Fibroblast of mammary gland (primary cell): Measurements from ENCODE around the gene TIAM2.

Experiments used
- DNase-seq: peaks from one replicate; pipeline ENCODE4 v3.0.0-alpha.2; 2010; ENCODE audit warnings: low read depth
- H3K4me3 ChIP-seq: 2 replicates; pipeline ENCODE4 v1.5.1; 2011; ENCODE audit warnings: low read depth, mild to moderate bottlenecking, low read length, moderate library complexity; ENCODE audit not compliant: control insufficient read depth
- TF ChIP-seq, protein P1 (sequence below): conservative IDR thresholded peaks from 2 replicates; pipeline ENCODE4 v1.5.1; 2011; ENCODE audit warnings: low read depth, low read length, inconsistent platforms; ENCODE audit not compliant: control insufficient read depth, insufficient read depth

The TIAM2 gene

DNA sequence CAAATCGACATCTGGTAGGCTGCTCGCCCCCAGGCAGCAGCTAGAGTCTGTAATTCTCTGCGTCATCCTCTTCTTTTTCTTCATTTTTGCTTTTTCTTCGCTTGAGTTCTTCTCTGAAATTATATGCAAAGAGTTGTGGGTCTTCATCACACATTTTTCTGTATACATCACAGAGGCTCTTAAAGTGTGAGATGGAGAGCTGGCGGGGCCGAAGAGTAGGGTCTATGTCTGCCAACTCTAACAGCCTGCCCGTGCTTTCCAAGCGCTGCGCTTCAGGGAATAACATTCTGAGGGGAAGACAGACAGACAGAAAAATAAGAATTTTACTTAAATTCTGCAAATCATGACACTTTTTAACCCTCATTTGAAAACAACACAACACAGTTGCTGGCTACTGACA lies 262.7 kb downstream of the TIAM2 start:
- no peak overlapping the region for H3K4me3 ChIP-seq
- no peak for DNase-seq
- TF ChIP-seq, protein P1, sequence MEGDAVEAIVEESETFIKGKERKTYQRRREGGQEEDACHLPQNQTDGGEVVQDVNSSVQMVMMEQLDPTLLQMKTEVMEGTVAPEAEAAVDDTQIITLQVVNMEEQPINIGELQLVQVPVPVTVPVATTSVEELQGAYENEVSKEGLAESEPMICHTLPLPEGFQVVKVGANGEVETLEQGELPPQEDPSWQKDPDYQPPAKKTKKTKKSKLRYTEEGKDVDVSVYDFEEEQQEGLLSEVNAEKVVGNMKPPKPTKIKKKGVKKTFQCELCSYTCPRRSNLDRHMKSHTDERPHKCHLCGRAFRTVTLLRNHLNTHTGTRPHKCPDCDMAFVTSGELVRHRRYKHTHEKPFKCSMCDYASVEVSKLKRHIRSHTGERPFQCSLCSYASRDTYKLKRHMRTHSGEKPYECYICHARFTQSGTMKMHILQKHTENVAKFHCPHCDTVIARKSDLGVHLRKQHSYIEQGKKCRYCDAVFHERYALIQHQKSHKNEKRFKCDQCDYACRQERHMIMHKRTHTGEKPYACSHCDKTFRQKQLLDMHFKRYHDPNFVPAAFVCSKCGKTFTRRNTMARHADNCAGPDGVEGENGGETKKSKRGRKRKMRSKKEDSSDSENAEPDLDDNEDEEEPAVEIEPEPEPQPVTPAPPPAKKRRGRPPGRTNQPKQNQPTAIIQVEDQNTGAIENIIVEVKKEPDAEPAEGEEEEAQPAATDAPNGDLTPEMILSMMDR, result no peak

DNA sequence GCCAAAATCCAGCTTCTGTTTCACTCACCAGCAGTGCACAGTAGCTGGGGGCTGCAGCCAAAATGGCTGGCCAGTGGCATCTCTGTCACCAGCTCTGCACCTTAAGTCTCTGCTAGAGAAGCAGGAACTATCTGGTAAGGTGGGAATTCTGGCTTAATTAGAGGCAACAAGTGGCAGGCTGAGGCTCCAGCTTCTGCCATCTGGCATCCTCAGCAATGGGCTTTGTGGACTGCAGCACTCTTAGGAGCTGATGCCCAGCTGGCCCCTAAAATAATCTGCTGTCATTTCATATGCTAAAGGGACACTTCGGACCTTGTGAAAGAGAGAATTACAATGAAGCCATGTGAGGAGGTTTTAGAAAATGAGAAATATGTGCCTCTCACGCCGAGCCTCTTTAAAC lies 264.1 kb downstream of the TIAM2 start:
- TF ChIP-seq, protein P1, result no peak
- DNase-seq, result no peak

DNA sequence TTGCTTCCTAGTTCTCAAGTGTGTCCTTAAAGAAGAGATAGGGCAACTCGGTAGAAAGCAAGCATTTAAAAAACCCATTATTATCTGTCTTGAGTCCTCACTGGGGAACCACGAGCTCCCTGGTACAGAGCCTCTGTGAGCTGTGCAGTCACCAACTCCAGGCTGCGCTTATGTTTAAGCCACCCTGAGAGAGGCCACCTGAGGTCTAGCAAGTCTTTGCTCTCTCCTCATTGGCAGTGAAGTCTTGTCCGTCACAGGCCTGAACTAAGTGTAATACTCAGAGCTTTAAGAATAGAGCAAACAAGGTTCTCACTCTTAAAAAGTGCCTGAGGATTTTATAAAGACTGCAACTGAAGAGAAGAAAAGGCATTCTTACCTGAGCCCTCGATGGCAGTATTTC lies 264.8 kb downstream of the TIAM2 start:
- no peak for DNase-seq
- TF ChIP-seq, protein P1, result no peak
- no peak overlapping the region for H3K4me3 ChIP-seq

More for the DNA sequence above, 264.1 kb downstream of the TIAM2 start:
- H3K4me3 ChIP-seq, result no peak overlapping the region

DNA sequence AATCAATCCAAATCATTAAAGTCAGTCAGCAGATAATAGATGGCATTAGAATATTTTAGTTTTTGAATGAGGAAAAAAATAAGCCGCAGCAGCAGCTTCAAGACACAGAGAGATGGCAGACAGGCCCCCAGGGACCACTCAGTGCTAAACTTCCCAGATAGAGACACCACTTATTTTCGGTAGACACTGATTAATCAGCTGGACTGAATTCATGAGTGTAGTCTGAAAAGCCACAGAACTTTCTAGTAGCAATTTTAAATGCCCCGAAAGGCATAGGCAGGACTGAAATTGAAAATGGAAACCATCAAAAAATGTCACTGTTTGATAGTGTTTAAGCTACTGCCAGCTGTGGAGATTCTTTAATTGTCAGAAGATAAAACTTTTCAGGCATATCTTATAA lies 265.6 kb downstream of the TIAM2 start:
- TF ChIP-seq, protein P1, result no peak
- no peak overlapping the region for H3K4me3 ChIP-seq
- DNase-seq, result no peak

DNA sequence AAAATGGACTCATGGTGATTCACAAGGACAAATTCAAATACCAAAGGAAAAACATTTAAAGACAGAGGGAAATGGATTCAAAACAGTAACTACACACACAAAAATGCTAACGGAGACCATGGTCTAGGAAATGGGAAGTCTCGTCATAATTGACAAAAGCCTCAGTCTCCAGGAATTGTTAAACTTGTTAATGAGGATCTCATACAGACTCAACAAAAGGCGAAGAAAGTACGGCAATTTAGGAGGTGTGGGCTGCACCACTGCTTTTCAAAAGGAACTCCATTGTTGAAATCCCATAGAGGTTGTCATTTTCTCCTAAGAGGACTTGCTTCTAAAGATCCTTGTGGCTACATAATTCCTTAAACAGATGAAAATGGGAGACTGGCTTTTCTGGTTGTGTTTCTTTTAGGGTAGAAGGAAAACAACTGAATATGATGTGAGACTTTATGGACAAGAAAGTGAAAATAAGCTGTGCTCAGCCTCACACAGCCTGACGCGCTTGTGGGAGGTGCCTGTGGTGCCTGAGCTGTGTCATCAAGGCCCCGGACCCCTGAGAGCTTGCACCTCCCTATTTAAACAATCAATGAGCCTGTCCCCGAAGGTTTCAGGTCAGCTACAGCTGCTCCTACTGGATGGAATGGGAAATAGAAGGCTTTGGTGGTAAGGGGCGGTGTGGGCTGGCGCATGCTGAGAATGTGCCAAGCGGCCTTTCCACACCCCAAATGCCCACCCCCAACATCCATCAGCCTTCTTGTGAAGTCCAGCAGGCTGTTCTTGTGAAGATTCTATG lies 266.2 kb downstream of the TIAM2 start:
- DNase-seq, result no peak
- no peak overlapping the region for H3K4me3 ChIP-seq
- TF ChIP-seq, protein P1, result no peak

DNA sequence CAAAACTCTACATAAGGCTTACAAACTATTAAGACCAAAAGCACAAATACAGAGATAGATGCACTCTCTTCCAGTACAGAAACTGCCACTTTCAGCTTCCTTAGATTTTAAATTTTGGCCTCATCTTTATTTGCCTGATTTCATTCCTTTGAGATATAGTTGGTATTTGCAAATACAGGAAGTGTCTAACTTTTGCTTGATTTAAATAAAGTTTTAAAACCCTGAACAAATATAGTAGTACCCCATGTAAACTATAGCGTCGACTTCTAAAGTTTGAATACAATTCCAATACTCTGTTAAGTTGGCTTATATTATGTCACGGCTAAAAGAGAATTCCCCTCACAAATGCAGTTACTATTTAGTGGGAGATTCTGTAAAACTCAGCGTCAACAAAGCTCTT lies 267.5 kb downstream of the TIAM2 start:
- no peak overlapping the region for H3K4me3 ChIP-seq
- DNase-seq, result no peak
- TF ChIP-seq, protein P1, result no peak
